H1 (cell line): ENCODE results near the gene PLXND1. TPM values are rescaled to one million over a fixed set of nuclear protein-coding genes. Genes with fewer than 3 reads are reported as not detected.

Experiments used
- CTCF ChIA-PET: fragments of 300-600 bp; sonication (Branson Sonifier 250); formaldehyde crosslinking; loops from one replicate; lab custom pipeline; 2021; ENCODE audit not compliant: partially characterized antibody; lab: Charles Lee
- POLR2A ChIA-PET: fragments of 300-600 bp; sonication (Branson Sonifier 250); formaldehyde crosslinking; loops from one replicate; lab custom pipeline; 2021; ENCODE audit warnings: inconsistent platforms; ENCODE audit not compliant: partially characterized antibody; lab: Charles Lee
- DNase-seq, 2 experiments: peaks; one replicate each; pipeline versions ENCODE4 v3.0.0 to v3.0.0-alpha.2; 2010 to 2022; ENCODE audit warnings: low spot score in 2 of 2, low read depth in 1 of 2, mixed read lengths in 1 of 2
- FAIRE-seq: peaks from 2 replicates; lab custom pipeline; 2011; peaks lifted over from hg19 to GRCh38; lab: Jason Lieb, UNC
- H2AFZ ChIP-seq: 2 replicates; pipeline ENCODE4 v1.8.1; 2012; ENCODE audit warnings: low read length, inconsistent platforms
- H2AK5ac ChIP-seq: 2 replicates; pipeline ENCODE4 v1.6.1; 2013; ENCODE audit warnings: low read depth, low read length
- H2BK120ac ChIP-seq: replicated peaks from 2 replicates; pipeline ENCODE3; 2013; ENCODE audit warnings: low read depth, low read length, inconsistent platforms
- H2BK12ac ChIP-seq: 2 replicates; pipeline ENCODE4 v1.6.1; 2013; ENCODE audit warnings: low read depth, low read length
- H2BK15ac ChIP-seq: 2 replicates; pipeline ENCODE4 v1.6.1; 2013; ENCODE audit warnings: low read length
- H2BK20ac ChIP-seq: 2 replicates; pipeline ENCODE4 v1.6.1; 2013; ENCODE audit warnings: low read length
- H2BK5ac ChIP-seq: 2 replicates; pipeline ENCODE4 v1.6.1; 2013; ENCODE audit warnings: low read depth, low read length
- H3K14ac ChIP-seq: 2 replicates; pipeline ENCODE4 v1.6.1; 2013; ENCODE audit warnings: inconsistent platforms; ENCODE audit not compliant: insufficient read length
- H3K18ac ChIP-seq: 2 replicates; pipeline ENCODE4 v1.6.1; 2013; ENCODE audit warnings: low read length; ENCODE audit errors: extremely low read depth
- H3K23ac ChIP-seq: 2 replicates; pipeline ENCODE4 v1.6.1; 2013; ENCODE audit warnings: inconsistent platforms; ENCODE audit not compliant: insufficient read length
- H3K23me2 ChIP-seq: 2 replicates; pipeline ENCODE4 v1.6.1; 2013; ENCODE audit warnings: low read depth, low read length
- H3K27ac ChIP-seq: 2 replicates; pipeline ENCODE4 v1.6.1; 2011; ENCODE audit warnings: low read depth, low read length, inconsistent platforms
- H3K27me3 ChIP-seq, 4 experiments: replicated peaks in 1 of 4; 1 replicate in 1 of 4; 2 replicates in 3 of 4; pipeline versions ENCODE4 v1.6.1 to v1.8.1; 2011 to 2013; ENCODE audit warnings: low read length in 3 of 4, mild to moderate bottlenecking in 3 of 4, inconsistent platforms in 2 of 4, mixed read lengths in 2 of 4, moderate library complexity in 1 of 4; ENCODE audit not compliant: control insufficient read depth in 3 of 4, insufficient read depth in 3 of 4; ENCODE audit errors: extremely low read depth in 1 of 4
- H3K36me3 ChIP-seq, 4 experiments: 2 replicates each; pipeline versions ENCODE4 v1.6.1 to v1.8.1; 2011 to 2013; ENCODE audit warnings: mild to moderate bottlenecking in 4 of 4, low read length in 3 of 4, moderate library complexity in 2 of 4, control low read depth in 1 of 4, inconsistent platforms in 1 of 4; ENCODE audit not compliant: insufficient read depth in 4 of 4, control insufficient read depth in 2 of 4
- H3K4ac ChIP-seq: replicated peaks from 2 replicates; pipeline ENCODE3; 2013; ENCODE audit warnings: low read length, low read depth, mixed read lengths, inconsistent platforms; ENCODE audit not compliant: insufficient read length
- H3K4me1 ChIP-seq, 4 experiments: replicated peaks in 1 of 4; 1 replicate in 1 of 4; 2 replicates in 3 of 4; pipeline versions ENCODE4 v1.6.1 to v1.8.1; 2011 to 2013; ENCODE audit warnings: low read length in 3 of 4, inconsistent platforms in 2 of 4, mixed read lengths in 1 of 4; ENCODE audit not compliant: insufficient read depth in 4 of 4, control insufficient read depth in 3 of 4
- H3K4me2 ChIP-seq, 2 experiments: 2 replicates each; pipeline versions ENCODE4 v1.6.1 to v1.8.1; 2011 to 2013; ENCODE audit warnings: low read depth in 2 of 2, low read length in 2 of 2, control low read depth in 1 of 2, inconsistent platforms in 1 of 2, mild to moderate bottlenecking in 1 of 2; ENCODE audit not compliant: insufficient read depth in 1 of 2
- H3K4me3 ChIP-seq, 4 experiments: fragments of 200-600, 300-600 bp in 1 of 4; sonication (generic), shearing (Covaris generic), sonication (Bioruptor Twin) in 1 of 4; 2 replicates each; pipeline versions ENCODE4 v1.5.1 to v1.8.1; 2011 to 2016; ENCODE audit warnings: low read length in 4 of 4, low read depth in 3 of 4, control low read depth in 2 of 4, inconsistent platforms in 2 of 4, mild to moderate bottlenecking in 2 of 4, mixed read lengths in 1 of 4, moderate library complexity in 1 of 4; ENCODE audit not compliant: insufficient read depth in 2 of 4; ENCODE audit errors: extremely low read depth in 1 of 4
- H3K56ac ChIP-seq: replicated peaks from 2 replicates; pipeline ENCODE3; 2013; ENCODE audit warnings: low read depth, mild to moderate bottlenecking, mixed read lengths, low read length, inconsistent platforms; ENCODE audit not compliant: insufficient read length
- H3K79me1 ChIP-seq: 2 replicates; pipeline ENCODE4 v1.6.1; 2013; ENCODE audit warnings: low read depth, low read length, control low read depth
- H3K79me2 ChIP-seq, 2 experiments: 2 replicates each; pipeline versions ENCODE4 v1.6.1 to v1.8.1; 2012 to 2013; ENCODE audit warnings: low read length in 2 of 2, mild to moderate bottlenecking in 2 of 2, inconsistent platforms in 1 of 2; ENCODE audit not compliant: insufficient read depth in 2 of 2, control insufficient read depth in 1 of 2
- H3K9ac ChIP-seq, 4 experiments: replicated peaks in 1 of 4; 1 replicate in 1 of 4; 2 replicates in 3 of 4; pipeline versions ENCODE4 v1.6.1 to v1.8.1; 2011 to 2013; ENCODE audit warnings: low read depth in 3 of 4, low read length in 3 of 4, control low read depth in 2 of 4, mild to moderate bottlenecking in 2 of 4, moderate library complexity in 2 of 4, inconsistent platforms in 1 of 4; ENCODE audit errors: extremely low read depth in 1 of 4
- H3K9me3 ChIP-seq, 2 experiments: 2 replicates each; pipeline versions ENCODE4 v1.6.1 to v1.8.1; 2012 to 2013; ENCODE audit warnings: mild to moderate bottlenecking in 2 of 2, moderate library complexity in 2 of 2, control low read depth in 1 of 2, inconsistent platforms in 1 of 2, low read depth in 1 of 2, low read length in 1 of 2, mixed read lengths in 1 of 2; ENCODE audit not compliant: insufficient read depth in 2 of 2
- H4K20me1 ChIP-seq, 2 experiments: replicated peaks in 1 of 2; 2 replicates each; pipeline versions ENCODE3 to v1.8.1; 2011 to 2013; ENCODE audit warnings: inconsistent platforms in 2 of 2, low read length in 2 of 2, mild to moderate bottlenecking in 1 of 2; ENCODE audit not compliant: insufficient read depth in 2 of 2, control insufficient read depth in 1 of 2
- H4K5ac ChIP-seq: 2 replicates; pipeline ENCODE4 v1.6.1; 2013; ENCODE audit warnings: low read length, low read depth, mixed read lengths, inconsistent platforms; ENCODE audit not compliant: insufficient read length
- H4K8ac ChIP-seq: 2 replicates; pipeline ENCODE4 v1.8.0; 2013; ENCODE audit warnings: mild to moderate bottlenecking, moderate library complexity, low read length, inconsistent platforms; ENCODE audit not compliant: insufficient read depth; ENCODE audit errors: extremely low read depth
- H4K91ac ChIP-seq: replicated peaks from 2 replicates; pipeline ENCODE3; 2013; ENCODE audit warnings: low read length, mixed read lengths, inconsistent platforms; ENCODE audit not compliant: insufficient read length
- CBX8 ChIP-seq: fragments of 300-800, 300-1000 bp; sonication (generic); IDR thresholded peaks from 2 replicates; pipeline ENCODE4 v1.7.1; 2016; ENCODE audit warnings: low read depth, low read length, borderline replicate concordance
- CHD1 ChIP-seq: IDR thresholded peaks from 2 replicates; pipeline ENCODE4 v1.6.1; 2012; ENCODE audit warnings: low read depth, low read length, improper control_type of control experiment
- CTBP2 ChIP-seq: IDR thresholded peaks from 2 replicates; pipeline ENCODE4 v1.7.0; 2011; ENCODE audit warnings: borderline replicate concordance, mild to moderate bottlenecking, moderate library complexity, mixed read lengths, low read length; ENCODE audit not compliant: insufficient read depth, insufficient read length
- EGR1 ChIP-seq: IDR thresholded peaks from 2 replicates; pipeline ENCODE4 v1.6.1; 2011; ENCODE audit warnings: low read depth, low read length, borderline replicate concordance
- GABPA ChIP-seq: IDR thresholded peaks from 2 replicates; pipeline ENCODE4 v1.6.1; 2011; ENCODE audit warnings: mild to moderate bottlenecking, low read length, moderate library complexity, borderline replicate concordance; ENCODE audit not compliant: insufficient read depth
- NRF1 ChIP-seq: IDR thresholded peaks from 2 replicates; pipeline ENCODE4 v1.6.1; 2011; ENCODE audit warnings: mild to moderate bottlenecking, low read depth, low read length, improper control_type of control experiment
- POLR2A ChIP-seq, 2 experiments: IDR thresholded peaks; 1 replicate in 1 of 2; 2 replicates in 1 of 2; pipeline ENCODE4 v1.6.1; 2011; ENCODE audit warnings: low read depth in 2 of 2, low read length in 2 of 2, mild to moderate bottlenecking in 2 of 2; ENCODE audit errors: control extremely low read depth in 1 of 2
- WGBS, 2 experiments: shearing (Covaris generic) in 1 of 2; methylation state at CpG; one replicate each; pipeline versions ENCODE4 v1.1.6 to v1.1.7; 2013 to 2015; ENCODE audit warnings: low lambda C conversion rate in 2 of 2, mixed read lengths in 2 of 2, inconsistent platforms in 1 of 2, low coverage in 1 of 2, missing lambda C conversion rate in 1 of 2; ENCODE audit not compliant: insufficient replicate concordance in 2 of 2, insufficient coverage in 1 of 2, insufficient read length in 1 of 2; ENCODE audit errors: extremely low coverage in 1 of 2, missing lambda C conversion rate in 1 of 2; 5-methylcytosine and 5-hydroxymethylcytosine counted together
- polyA plus RNA-seq, 7 experiments: library from polyadenylated mRNA; depleted of rRNA in 3 of 7; stranded (reverse) in 5 of 7; unstranded in 2 of 7; fragments of >200 nt in 5 of 7; fragments of 200-250 nt in 2 of 7; gene quantifications; 1 replicate in 5 of 7; 2 replicates in 1 of 7; 4 replicates in 1 of 7; pipeline versions ENCODE4 v1.2.1 to v1.2.3, GENCODE V29; 2011 to 2013; ENCODE audit warnings: missing spikeins in 2 of 7, mixed read lengths in 2 of 7
- total RNA-seq: library from RNA; stranded (reverse); fragmentation: NEBNext Ultra II Directional; extraction: Animal tissue kit (Norgen Biotek cat#: 25700); gene quantifications from 2 replicates; pipeline ENCODE4 v1.2.1, GENCODE V29; 2021
- TF ChIP-seq, protein P1 (sequence below): IDR thresholded peaks from 2 replicates; pipeline ENCODE4 v1.6.1; 2012; ENCODE audit warnings: low read length, inconsistent platforms
- TF ChIP-seq, protein P2 (sequence below): IDR thresholded peaks from 2 replicates; pipeline ENCODE4 v1.6.1; 2011; ENCODE audit warnings: low read length, improper control_type of control experiment

The PLXND1 gene
- total and polyA plus RNA-seq, 2 of the 8 experiments (the other 6 are each of a cell fraction or from before 2014, with no cell fraction given), result 17.7 to 66.4 TPM

DNA sequence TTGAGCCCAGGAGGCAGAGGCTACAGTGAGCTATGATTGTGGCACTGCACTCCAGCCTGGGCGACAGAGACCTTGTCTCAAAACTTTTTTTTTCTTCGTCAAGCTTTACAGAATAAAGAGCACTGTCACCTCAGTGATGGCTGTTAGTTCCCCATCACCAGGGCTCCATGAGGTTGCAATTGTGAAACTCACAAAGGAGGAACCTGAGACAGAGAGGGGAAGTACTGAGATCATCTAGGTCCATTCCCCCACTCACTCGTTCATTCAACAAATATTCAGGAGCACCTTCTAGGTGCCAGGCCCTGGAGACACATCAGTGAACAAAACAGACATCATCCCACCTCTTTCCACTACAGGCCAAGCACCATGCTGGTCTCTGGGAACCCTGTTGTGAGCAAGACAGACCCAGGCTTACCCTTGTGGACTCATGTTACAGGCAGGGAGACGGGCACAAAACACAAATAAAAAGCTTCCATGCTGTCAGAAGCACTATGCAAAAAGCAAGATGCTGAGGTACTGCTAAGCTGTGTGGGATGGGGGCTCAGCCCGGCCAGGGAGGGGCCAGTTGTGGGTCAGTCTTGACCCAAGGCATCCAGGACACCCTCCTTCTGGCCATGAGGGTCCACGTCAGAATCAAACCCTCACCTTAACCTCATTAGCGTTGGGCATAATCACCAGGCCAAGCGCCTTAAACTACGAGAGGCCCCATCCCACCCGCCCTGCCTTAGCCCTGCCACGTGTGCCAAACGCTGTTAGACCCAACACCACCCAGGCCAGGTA, 80.2 kb downstream of the PLXND1 start:
- Histone ChIP-seq H3K18ac (no peak overlapping the region), H4K5ac (no peak overlapping the region), H2BK12ac (0 out of 2 replicates have a peak overlapping the region, but pooled peaks have one; percentile 76), H3K4ac (no peak overlapping the region), H3K9me3 (no peaks in the 10 kb centered on the region), H3K27me3 (no peaks in the 10 kb centered on the region), H3K4me3 (no peak overlapping the region), H4K20me1 (no peaks in the 10 kb centered on the region), H3K23ac (no peak overlapping the region), H3K79me1 (no peaks in the 10 kb centered on the region), H4K8ac (no peak overlapping the region), H2BK5ac (no peak overlapping the region), H2AFZ (no peak overlapping the region), H3K36me3 (no peaks in the 10 kb centered on the region), H3K4me2 (peak overlapping the region in 1 of 2 experiments; percentile 42; a peak in 2 of 4 replicates), H3K56ac (no peak overlapping the region), H3K4me1 (peaks cover 3 to 21% (median 9%) of the 10 kb centered on the region in 4 experiments), H3K79me2 (no peaks in the 10 kb centered on the region), H2BK120ac (no peak overlapping the region), H3K27ac (no peak overlapping the region), H2BK20ac (no peak overlapping the region; the same call in 1 of the 2 replicates), H2BK15ac (no peak overlapping the region), H2AK5ac (no peak overlapping the region), H3K23me2 (peaks cover 2% of the 10 kb centered on the region; the same call in 1 of the 2 replicates), H4K91ac (no peak overlapping the region), H3K14ac (no peak overlapping the region), H3K9ac (no peak overlapping the region; a peak in 2 of 7 replicates)
- POLR2A ChIA-PET, result interaction anchor here (0.9 to 2.7 kb wide), 7 partner anchors 8 to 67 kb away, joined by 3 to 12 read pairs (median 5); no protein-coding TSS in a partner anchor
- CTCF ChIA-PET, result interaction anchor here (0.7 to 1.9 kb wide), 11 partner anchors 8 to 1487 kb away, joined by 3 to 4 read pairs (median 3); no protein-coding TSS in a partner anchor
- DNase-seq, result peak in 1 of 2 experiments; percentile 47
- no peak for FAIRE-seq
- 77% methylated on average over 11 of the region's 12 CpGs; no CpG with 5 or more reads in 1 of the 2 experiments for WGBS, 2 experiments
- TF ChIP-seq, protein P1, sequence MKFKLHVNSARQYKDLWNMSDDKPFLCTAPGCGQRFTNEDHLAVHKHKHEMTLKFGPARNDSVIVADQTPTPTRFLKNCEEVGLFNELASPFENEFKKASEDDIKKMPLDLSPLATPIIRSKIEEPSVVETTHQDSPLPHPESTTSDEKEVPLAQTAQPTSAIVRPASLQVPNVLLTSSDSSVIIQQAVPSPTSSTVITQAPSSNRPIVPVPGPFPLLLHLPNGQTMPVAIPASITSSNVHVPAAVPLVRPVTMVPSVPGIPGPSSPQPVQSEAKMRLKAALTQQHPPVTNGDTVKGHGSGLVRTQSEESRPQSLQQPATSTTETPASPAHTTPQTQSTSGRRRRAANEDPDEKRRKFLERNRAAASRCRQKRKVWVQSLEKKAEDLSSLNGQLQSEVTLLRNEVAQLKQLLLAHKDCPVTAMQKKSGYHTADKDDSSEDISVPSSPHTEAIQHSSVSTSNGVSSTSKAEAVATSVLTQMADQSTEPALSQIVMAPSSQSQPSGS, result no peak
- TF ChIP-seq CHD1 (no peak), NRF1 (no peak), POLR2A (IDR thresholded peaks at IDR 0.05; ENCODE audit: control extremely low read depth in 1 of 2, low read depth in 2 of 2, low read length in 2 of 2) (no peak), CTBP2 (no peak), CBX8 (no peak), GABPA (no peak), EGR1 (no peak)
- TF ChIP-seq, protein P2, sequence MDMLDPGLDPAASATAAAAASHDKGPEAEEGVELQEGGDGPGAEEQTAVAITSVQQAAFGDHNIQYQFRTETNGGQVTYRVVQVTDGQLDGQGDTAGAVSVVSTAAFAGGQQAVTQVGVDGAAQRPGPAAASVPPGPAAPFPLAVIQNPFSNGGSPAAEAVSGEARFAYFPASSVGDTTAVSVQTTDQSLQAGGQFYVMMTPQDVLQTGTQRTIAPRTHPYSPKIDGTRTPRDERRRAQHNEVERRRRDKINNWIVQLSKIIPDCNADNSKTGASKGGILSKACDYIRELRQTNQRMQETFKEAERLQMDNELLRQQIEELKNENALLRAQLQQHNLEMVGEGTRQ, result no peak
